Measurements from ENCODE around the gene TXNDC8. TPM values are rescaled to one million over a fixed set of nuclear protein-coding genes. Genes with fewer than 3 reads are reported as not detected.
"Not testable (repeated sequence)": the region's sequence is repeated elsewhere in the genome, so short reads cannot be mapped to it uniquely, and the experiment has no call there.

The TXNDC8 gene
- total RNA-seq, 6 donors from 2014 or later: not detected

DNA sequence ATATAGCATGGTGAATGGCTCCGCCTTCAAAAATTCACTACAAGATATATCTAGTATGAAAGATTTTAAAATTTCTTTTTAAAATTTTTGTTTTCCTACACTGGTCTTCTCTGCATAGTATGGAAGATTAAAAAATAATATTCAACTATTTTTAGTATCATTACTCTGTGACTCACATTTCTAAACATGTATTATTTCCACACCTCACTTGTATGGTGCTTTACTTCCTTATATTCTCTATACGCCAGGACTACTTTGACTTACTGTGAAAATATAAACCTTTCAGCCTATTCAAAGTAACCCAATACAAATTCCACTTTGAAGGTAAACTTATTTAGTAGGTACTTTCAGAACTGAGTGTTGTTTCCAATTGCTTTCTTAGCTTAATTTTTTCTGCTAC is 26.8 kb upstream of the TXNDC8 start:
- no peak for DNase-seq
- WGBS, 2 donors: 72 to 80% methylated on average over 2 of the region's 2 CpGs
- no peaks in the 10 kb centered on the region for H3K9me3 ChIP-seq
- no peak for ATAC-seq (ENCODE audit: low FRiP score in 2 of 2)
- no peaks in the 10 kb centered on the region for H3K36me3 ChIP-seq
- no peak overlapping the region for H3K4me3 ChIP-seq
- H3K27me3 ChIP-seq: no peaks in the 10 kb centered on the region
- no peak for TF ChIP-seq EP300 (IDR thresholded peaks at IDR 0.05)
- no peak for TF ChIP-seq POLR2AphosphoS5 (IDR thresholded peaks at IDR 0.05)
- TF ChIP-seq, protein P1, sequence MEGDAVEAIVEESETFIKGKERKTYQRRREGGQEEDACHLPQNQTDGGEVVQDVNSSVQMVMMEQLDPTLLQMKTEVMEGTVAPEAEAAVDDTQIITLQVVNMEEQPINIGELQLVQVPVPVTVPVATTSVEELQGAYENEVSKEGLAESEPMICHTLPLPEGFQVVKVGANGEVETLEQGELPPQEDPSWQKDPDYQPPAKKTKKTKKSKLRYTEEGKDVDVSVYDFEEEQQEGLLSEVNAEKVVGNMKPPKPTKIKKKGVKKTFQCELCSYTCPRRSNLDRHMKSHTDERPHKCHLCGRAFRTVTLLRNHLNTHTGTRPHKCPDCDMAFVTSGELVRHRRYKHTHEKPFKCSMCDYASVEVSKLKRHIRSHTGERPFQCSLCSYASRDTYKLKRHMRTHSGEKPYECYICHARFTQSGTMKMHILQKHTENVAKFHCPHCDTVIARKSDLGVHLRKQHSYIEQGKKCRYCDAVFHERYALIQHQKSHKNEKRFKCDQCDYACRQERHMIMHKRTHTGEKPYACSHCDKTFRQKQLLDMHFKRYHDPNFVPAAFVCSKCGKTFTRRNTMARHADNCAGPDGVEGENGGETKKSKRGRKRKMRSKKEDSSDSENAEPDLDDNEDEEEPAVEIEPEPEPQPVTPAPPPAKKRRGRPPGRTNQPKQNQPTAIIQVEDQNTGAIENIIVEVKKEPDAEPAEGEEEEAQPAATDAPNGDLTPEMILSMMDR (IDR thresholded peaks at IDR 0.05): no peak
- no peak for TF ChIP-seq POLR2A (IDR thresholded peaks at IDR 0.05)
- no peak overlapping the region for H3K27ac ChIP-seq
- H3K4me1 ChIP-seq: no peaks in the 10 kb centered on the region

DNA sequence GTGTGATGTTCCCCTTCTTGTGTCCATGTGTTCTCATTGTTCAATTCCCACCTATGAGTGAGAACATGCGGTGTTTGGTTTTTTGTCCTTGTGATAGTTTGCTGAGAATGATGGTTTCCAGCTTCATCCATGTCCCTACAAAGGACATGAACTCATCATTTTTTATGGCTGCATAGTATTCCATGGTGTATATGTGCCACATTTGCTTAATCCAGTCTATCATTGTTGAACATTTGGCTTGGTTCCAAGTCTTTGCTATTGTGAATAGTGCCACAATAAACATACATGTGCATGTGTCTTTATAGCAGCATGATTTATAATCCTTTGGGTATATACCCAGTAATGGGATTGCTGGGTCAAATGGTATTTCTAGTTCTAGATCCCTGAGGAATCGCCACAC is 21.3 kb upstream of the TXNDC8 start:
- H3K9me3 ChIP-seq; DNase-seq; H3K4me3 ChIP-seq; ATAC-seq (ENCODE audit: low FRiP score in 2 of 2); H3K36me3 ChIP-seq; H3K27me3 ChIP-seq; H3K4me1 ChIP-seq; H3K27ac ChIP-seq: not testable (repeated sequence)
- 100% methylated on average over 1 of the region's 2 CpGs; no CpG with 5 or more reads in 1 of the 2 donors for WGBS, 2 donors

DNA sequence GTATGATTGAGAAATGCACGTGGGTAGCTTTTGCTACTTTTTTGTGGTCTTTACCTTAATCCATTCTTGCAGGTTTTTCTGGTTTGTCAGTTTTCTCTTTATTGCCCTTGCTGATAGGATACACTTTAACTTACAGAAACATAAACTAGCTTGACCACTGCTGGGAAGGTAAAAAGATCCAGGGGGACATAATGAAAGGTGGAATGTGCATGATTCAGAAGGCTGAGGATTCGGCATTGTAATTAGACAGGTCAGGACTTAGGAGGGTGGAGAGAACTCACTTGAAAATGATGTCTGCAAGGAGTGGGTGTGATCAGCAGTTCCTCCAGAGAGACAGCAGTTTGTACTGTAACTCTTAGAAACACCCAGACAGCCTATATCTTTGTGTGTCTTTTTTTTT is 19.8 kb upstream of the TXNDC8 start:
- ATAC-seq (ENCODE audit: low FRiP score in 2 of 2) (no peak), DNase-seq (no peak)
- Histone ChIP-seq H3K9me3 (no peaks in the 10 kb centered on the region), H3K4me3 (no peak overlapping the region), H3K27ac (no peak overlapping the region), H3K36me3 (no peaks in the 10 kb centered on the region), H3K27me3 (no peaks in the 10 kb centered on the region), H3K4me1 (no peaks in the 10 kb centered on the region)
- no peak for TF ChIP-seq POLR2A (IDR thresholded peaks at IDR 0.05)
- no peak for TF ChIP-seq EP300 (IDR thresholded peaks at IDR 0.05)
- TF ChIP-seq POLR2AphosphoS5 (IDR thresholded peaks at IDR 0.05): no peak
- TF ChIP-seq, protein P1 (IDR thresholded peaks at IDR 0.05): no peak
- 59 to 72% methylated on average over 2 of the region's 2 CpGs for WGBS, 2 donors

DNA sequence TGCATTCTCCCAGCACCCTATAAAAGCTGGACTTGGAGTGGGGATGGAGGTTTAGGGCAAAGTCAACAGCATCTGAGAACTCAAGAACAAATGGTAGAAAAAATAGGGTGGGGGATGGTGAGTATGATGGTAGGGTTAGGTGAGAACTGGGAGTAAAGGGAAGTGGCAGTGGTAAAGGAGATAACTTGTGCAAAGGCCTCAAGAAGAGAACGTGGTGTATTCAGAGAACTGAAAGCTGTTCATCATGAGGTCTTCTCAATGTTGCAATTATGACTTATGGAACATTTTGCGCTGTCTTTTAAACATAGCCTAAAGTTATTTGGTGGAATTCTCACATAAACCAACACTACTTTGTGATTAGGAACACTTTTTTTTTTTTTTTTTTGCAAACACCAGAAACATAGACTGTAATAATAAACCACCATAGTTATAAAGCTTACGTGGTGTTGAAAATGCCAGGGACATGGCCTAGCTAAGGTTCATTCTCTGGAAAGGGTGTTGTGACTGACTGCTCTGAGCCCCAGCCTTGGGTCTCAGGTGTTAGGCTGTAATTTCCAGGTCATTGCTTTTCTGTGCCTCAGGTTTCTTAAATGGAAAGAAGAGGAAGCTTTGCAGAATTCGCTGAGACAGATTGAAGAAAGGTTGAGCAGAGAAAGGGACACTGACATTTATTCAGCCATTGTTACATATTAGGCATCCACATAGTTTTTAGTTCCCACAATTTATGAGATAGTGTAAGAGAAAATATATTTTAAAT is 19.2 kb upstream of the TXNDC8 start:
- peak in 1 of 2 donors; percentile 28 for ATAC-seq (ENCODE audit: low FRiP score in 2 of 2)

DNA sequence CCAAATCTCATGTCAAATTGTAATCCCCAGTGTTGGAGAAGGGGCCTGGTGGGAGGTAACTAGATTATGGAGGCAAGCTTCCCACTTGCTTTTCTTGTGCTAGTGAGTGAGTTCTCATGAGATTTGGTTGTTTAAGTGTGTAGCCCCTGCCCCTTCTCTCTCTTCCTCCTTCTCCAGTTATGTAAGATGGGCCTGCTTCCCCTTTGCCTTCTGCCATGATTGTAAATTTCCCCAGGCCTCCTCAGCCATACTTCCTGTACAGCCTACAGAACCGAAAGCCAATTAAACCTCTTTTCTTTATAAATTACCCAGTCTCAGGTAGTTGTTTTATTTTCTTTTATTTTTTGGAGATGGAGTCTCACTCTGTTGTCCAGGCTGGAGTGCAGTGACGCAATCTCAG is 18.2 kb upstream of the TXNDC8 start:
- Histone ChIP-seq H3K27me3 (no peaks in the 10 kb centered on the region), H3K9me3 (no peaks in the 10 kb centered on the region), H3K27ac (no peak overlapping the region), H3K36me3 (no peaks in the 10 kb centered on the region), H3K4me3 (no peak overlapping the region), H3K4me1 (peaks cover 0 to 2% (median 0%) of the 10 kb centered on the region in 4 donors)
- ATAC-seq (ENCODE audit: low FRiP score in 2 of 2) (no peak), DNase-seq (no peak)
- WGBS, 2 donors: 84% methylated on average over 2 of the region's 2 CpGs
- TF ChIP-seq EP300 (IDR thresholded peaks at IDR 0.05) (no peak), POLR2AphosphoS5 (IDR thresholded peaks at IDR 0.05) (no peak), POLR2A (IDR thresholded peaks at IDR 0.05) (no peak)
- TF ChIP-seq, protein P1 (IDR thresholded peaks at IDR 0.05): no peak

More for the DNA sequence above, 19.2 kb upstream of the TXNDC8 start:
- no peak overlapping the region for H3K27ac ChIP-seq
- no peaks in the 10 kb centered on the region for H3K27me3 ChIP-seq
- 81 to 82% methylated on average over 4 of the region's 4 CpGs for WGBS, 2 donors
- H3K4me1 ChIP-seq: no peaks in the 10 kb centered on the region
- H3K9me3 ChIP-seq: no peaks in the 10 kb centered on the region
- DNase-seq: no peak
- TF ChIP-seq, protein P1 (IDR thresholded peaks at IDR 0.05): no peak
- no peak for TF ChIP-seq POLR2AphosphoS5 (IDR thresholded peaks at IDR 0.05)
- TF ChIP-seq EP300 (IDR thresholded peaks at IDR 0.05): no peak
- no peak for TF ChIP-seq POLR2A (IDR thresholded peaks at IDR 0.05)
- no peak overlapping the region for H3K4me3 ChIP-seq
- H3K36me3 ChIP-seq: no peaks in the 10 kb centered on the region
